Stimulated activated naive CD4-positive, alpha-beta T cell (primary cell): ENCODE measurements around the gene MCC.

Source experiments
- DNase-seq, 6 experiments: peaks; one replicate each; lab custom pipeline; 2025; lab: John Stamatoyannopoulos, UW

The MCC gene

GRCh38 chr5:113053511-113053995 is 434.7 kb downstream of the MCC start:
- DNase-seq, result no peak

GRCh38 chr5:113052041-113052795 is 436.0 kb downstream of the MCC start:
- no peak for DNase-seq

GRCh38 chr5:113050721-113051382 is 437.4 kb downstream of the MCC start:
- DNase-seq, result no peak

DNA sequence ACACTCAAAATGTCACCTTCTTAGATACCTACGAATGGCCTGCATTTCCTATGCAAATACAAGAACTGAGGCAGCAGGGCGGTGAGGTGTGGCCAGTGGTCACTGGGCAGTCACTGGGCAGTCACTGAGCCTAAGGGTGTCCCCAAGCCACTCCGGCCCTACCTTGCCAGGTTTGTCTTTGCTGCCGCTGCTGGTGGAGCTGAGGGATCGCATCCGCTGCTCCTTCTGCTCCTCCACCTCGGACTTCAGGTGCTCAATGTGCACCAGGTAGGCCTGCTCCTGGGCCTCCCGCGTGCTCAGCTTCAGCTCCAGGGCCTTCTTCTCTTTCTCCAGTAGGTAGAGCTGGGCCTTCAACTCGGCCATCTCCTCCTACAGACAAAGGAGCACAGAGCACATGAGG is 439.3 kb downstream of the MCC start:
- DNase-seq, result no peak

- no peak for DNase-seq
Observed at GRCh38 chr5:113047733-113048652, 440.3 kb downstream of the MCC start.

- DNase-seq, result no peak
Observed at GRCh38 chr5:113047234-113047633, 441.0 kb downstream of the MCC start.

DNA sequence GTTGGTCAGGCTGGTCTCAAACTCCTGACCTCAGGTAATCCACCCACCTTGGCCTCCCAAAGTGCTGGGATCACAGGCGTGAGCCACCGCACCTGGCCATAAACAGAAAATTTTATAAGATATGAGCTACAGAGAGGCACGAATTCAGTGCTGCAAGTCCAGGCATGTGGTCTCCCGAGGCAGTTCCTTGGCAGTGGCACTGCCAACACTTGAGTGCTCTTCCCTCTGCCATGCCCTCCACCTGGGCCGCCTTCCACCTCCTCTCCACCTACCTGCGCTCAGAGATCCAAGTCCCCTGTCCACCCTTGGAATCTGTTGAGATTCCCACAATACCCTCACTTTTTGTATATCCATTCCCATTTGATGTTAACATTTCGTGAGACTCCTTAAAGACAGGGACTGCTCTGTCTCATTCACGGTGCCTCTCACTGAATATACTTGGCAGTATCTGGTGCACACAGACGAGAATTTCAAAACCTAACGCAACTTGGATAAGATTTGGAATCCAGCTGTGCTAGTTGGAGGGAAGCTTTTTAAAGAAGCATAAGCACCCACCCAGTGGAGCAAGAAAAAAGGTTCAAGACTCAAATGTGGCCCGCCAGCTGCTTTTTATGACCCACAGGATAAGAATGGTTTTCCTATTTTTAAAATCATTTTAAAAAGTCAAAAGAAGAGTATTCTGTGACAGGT is 443.3 kb downstream of the MCC start:
- no peak for DNase-seq

GRCh38 chr5:113043491-113043931 is 444.7 kb downstream of the MCC start:
- DNase-seq, result peak in 3 of 6 experiments; percentile 1 to 22 (median 3)

DNA sequence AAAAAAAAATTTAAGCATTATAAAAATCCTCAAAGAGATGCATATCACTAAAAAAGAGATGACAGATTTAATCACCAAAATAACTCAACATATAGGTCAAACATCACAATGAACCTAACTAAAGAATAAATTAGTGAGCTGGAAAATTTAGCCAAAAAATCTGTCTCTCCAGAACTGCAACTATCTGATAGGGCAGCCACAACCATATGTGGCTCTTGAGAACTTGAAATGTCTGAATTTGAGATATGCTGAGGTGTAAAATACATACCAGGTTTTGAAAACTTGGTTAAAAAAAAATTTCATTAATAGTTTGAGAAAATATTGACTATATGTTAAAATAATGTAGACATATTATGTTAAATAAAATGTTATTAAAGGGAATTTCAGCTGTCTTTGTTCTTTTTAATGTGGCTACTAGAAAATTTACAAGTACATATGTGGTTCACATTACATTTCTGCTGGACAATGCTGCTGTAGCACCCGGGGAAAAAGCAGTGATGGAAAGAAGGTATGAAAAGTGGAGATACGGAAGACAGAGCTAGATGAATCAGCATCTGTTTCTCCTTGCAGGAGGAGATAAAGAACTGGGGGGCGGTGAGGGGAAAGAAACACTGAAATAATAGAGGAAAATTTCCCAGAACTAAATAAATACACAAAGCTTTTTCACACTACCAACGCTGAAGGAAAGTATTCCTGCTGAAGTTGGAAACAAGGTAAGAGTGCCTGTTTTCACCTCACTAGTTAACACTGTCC is 445.6 kb downstream of the MCC start:
- DNase-seq, result no peak

- no peak for DNase-seq
Observed at GRCh38 chr5:113040672-113041260, 447.5 kb downstream of the MCC start.

GRCh38 chr5:113039934-113040285 is 448.3 kb downstream of the MCC start:
- no peak for DNase-seq

GRCh38 chr5:113039229-113039933 is 448.9 kb downstream of the MCC start:
- no peak for DNase-seq

GRCh38 chr5:113038714-113039113 is 449.5 kb downstream of the MCC start:
- DNase-seq, result no peak

DNA sequence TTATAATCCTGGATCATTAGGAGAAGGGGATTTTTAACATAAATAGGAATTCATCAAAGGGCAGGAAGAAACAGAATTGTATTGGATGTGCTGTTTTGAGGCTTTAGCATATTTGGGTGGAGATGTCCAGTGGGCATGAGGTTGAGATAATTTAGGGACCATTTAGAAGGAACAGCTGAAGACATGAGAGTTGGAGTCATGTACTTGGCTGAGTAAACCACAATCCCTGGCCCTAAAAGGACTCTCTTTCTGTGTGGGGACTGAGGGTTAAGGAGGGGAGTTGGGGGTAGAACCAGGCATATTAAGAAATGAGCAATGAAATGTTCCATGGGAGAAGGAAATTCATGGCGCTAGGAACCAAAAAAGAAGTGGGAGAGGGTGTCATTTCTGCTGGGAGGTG is 450.1 kb downstream of the MCC start:
- no peak for DNase-seq

GRCh38 chr5:113036826-113037225 is 451.4 kb downstream of the MCC start:
- no peak for DNase-seq

- no peak for DNase-seq
Observed at GRCh38 chr5:113036321-113036720, 451.9 kb downstream of the MCC start.

DNA sequence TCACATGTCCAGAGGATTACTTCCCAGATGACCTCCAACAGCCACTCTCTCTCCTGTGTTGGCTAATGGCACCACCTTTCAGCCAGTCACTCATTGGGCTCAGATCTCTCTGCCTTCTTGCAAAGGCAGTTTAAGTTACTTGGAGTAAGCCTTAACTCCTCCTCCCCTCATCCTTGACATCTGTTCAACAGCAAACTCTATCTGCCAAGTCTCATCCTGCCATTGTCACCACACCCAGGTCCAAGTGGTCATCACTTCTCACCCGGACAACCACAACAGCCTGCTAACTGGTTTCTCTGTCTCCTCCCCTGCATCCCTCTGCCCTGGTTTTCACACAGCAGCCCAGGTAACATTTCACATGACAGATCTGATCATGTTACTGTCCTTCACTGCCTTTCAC is 453.2 kb downstream of the MCC start:
- no peak for DNase-seq

GRCh38 chr5:113034182-113034773 is 454.0 kb downstream of the MCC start:
- DNase-seq, result no peak

DNA sequence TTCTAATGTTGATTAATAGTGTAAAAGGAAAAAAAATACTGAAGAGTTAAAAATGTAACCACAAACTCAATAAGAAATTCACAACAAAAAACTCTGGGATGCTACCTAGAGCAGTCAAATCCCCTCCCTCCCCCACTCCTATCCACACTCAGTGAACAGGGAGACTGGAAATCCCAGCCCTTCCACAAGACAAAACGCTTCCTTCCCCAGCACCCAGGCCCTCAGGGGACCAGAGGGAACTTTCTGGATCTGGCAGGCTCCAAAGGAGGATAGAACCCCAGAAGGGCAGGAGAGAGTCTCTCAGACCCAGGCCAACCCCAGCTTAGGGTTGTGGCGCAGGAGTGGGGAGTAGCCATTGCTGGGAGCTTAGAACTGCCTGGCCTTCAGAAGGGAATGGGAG is 456.7 kb downstream of the MCC start:
- DNase-seq, result no peak

GRCh38 chr5:113031104-113031503 is 457.1 kb downstream of the MCC start:
- no peak for DNase-seq
